GM06990 (cell line): Measurements from ENCODE around the gene ANKRD13D.

Experiments used
- DNase-seq: peaks from one replicate; pipeline ENCODE4 v3.0.0-alpha.2; 2011; ENCODE audit not compliant: insufficient read length; ENCODE audit errors: extremely low read depth
- H3K27me3 ChIP-seq: replicated peaks from 2 replicates; pipeline ENCODE4 v1.6.0; 2011; ENCODE audit warnings: low read length; ENCODE audit not compliant: control insufficient read depth, insufficient read depth
- H3K36me3 ChIP-seq: 2 replicates; pipeline ENCODE4 v1.5.1; 2011; ENCODE audit warnings: low read length; ENCODE audit not compliant: control insufficient read depth, insufficient read depth
- H3K4me3 ChIP-seq: replicated peaks from 2 replicates; pipeline ENCODE4 v1.5.1; 2011; ENCODE audit warnings: low read depth, mild to moderate bottlenecking, control low read depth, low read length
- CTCF ChIP-seq: IDR thresholded peaks from 2 replicates; pipeline ENCODE4 v1.5.1; 2011; ENCODE audit warnings: low read length, control low read depth, mild to moderate bottlenecking, inconsistent platforms; ENCODE audit not compliant: insufficient read depth, poor library complexity, severe bottlenecking

The ANKRD13D gene

GRCh38 chr11:67291481-67292381 is 2.6 kb downstream of the ANKRD13D start:
- no peak for TF ChIP-seq CTCF
- Histone ChIP-seq H3K36me3 (peaks cover 16% of the 10 kb centered on the region), H3K4me3 (no peak overlapping the region), H3K27me3 (no peaks in the 10 kb centered on the region)
- no peak for DNase-seq

DNA sequence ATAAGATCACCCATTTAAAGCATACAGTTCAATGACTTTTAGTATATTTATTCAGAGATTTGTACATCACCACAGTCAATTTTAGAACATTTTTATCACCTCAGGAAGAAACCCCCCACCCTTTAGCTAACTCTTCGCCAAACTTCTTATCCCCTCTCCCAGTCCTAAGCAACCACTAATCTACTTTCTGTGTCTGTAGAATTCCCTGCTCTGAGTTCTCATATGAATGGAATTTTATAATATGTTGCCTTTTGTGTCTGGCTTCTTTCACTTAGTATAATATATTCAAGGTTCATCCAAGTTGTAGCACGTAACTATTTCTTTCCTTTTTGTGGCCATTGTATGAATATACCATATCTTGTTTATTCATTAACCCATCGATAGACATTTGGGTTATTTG is 3.6 kb downstream of the ANKRD13D start:
- no peak for DNase-seq
- TF ChIP-seq CTCF, result no peak
- no peak overlapping the region for H3K4me3 ChIP-seq
- H3K27me3 ChIP-seq, result no peaks in the 10 kb centered on the region
- H3K36me3 ChIP-seq, result peaks cover 13% of the 10 kb centered on the region

DNA sequence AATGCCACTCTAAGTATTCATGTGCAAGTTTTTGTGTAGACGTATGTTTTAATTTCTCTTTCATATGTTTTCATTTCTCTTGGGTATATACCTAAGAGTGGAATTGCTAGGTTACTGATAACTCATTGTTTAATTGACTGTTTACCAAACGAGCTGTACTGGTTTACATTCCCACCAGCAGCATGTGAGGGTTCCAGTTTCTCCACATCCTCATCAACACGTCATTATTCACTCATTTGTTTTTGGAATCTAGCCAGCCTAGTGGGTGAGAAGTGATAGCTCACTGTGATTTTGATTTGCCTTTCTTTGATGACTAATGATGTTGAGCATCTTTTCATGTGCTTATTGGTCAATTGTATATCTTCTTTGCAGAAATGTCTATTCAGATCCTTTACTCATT is 4.0 kb downstream of the ANKRD13D start:
- Histone ChIP-seq H3K27me3 (no peaks in the 10 kb centered on the region), H3K4me3 (no peak overlapping the region), H3K36me3 (peaks cover 13% of the 10 kb centered on the region)
- no peak for DNase-seq
- TF ChIP-seq CTCF, result no peak

- peaks cover 25% of the 10 kb centered on the region for H3K36me3 ChIP-seq
- no peak for DNase-seq
These were observed 6.7 kb downstream of the ANKRD13D start for GRCh38 chr11:67295846-67296245.

DNA sequence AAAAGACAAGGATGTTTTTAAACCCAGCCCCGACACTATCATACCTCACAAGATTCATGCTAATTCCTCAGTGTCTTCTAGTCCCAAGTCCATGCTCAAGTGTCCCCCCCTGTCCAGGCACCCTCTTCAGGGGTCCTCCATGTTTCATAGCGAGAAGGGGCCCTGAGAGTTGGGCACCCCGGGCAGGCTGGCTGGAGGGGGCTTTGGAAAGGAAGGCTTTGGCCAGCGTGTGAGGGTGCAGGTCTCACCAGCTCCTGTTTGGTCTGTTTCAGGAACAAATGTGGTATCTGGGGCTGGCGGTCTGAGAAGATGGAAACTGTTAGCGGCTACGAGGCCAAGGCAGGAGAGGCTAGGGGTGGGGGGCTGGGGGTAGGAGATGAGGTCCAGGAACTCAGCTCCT is 9.7 kb downstream of the ANKRD13D start:
- H3K36me3 ChIP-seq, result peaks cover 27% of the 10 kb centered on the region
- no peak overlapping the region for H3K4me3 ChIP-seq
- no peaks in the 10 kb centered on the region for H3K27me3 ChIP-seq
- DNase-seq, result no peak
- TF ChIP-seq CTCF, result no peak

More at GRCh38 chr11:67295846-67296245, 6.7 kb downstream of the ANKRD13D start:
- H3K4me3 ChIP-seq, result no peak overlapping the region
- H3K27me3 ChIP-seq, result no peaks in the 10 kb centered on the region
- TF ChIP-seq CTCF, result no peak
